Epithelial cell of alveolus of lung (primary cell): ENCODE measurements around the gene SNCB. TPM values are rescaled to one million over a fixed set of nuclear protein-coding genes. Genes with fewer than 3 reads are reported as not detected.

Source experiments
- total RNA-seq: library from RNA; depleted of rRNA; stranded (reverse); fragments of >200 nt; gene quantifications from 2 replicates; pipeline ENCODE4 v1.2.1, GENCODE V29; 2015

Gene SNCB
- total RNA-seq: not detected in 2 replicates

DNA sequence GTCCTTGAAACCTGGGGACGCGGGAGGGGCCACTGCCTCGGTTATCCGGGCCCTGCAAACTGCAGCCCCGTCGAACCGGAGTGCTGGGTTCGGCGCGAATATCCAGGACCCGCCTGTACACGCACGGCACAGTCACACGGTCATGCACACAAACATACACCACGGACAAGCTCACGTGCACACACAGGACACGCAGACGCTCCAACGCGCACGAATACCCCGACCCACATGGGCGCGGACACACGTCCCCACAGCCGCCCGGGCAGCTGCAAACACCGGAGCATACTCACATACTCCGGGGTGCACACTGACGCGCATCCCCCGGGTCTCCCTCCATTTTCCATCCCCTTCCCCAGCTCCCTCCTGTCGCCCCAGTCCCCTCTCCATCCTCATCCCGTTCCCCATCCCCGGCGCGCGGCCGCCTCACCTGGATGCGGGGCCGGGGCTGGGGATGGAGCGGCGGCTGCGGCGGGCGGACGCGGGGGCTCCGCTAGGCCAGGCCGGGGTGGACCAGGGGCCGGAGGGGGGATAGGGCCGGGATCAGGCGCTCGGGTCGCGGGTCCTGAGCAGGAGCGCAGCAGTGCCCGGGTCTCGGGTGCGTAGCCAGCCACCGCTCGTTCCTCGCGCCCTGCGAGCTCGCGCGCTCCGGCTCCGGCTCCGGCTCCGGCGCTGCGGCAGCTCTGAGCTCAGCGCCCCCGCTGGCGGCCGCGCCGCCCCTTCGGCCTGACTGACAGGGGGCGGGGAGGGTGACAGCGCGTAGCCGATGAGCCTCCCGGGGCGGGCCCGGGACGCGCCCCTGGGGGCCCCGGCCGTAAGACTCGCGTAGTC, at the start of gene SNCB, which contains the start of gene EIF4E1B:
TSS of gene SNCB (minus strand) at position 682 of the 828 bp plus-strand sequence. CDS start 880 bp downstream, outside the sequence.
TSS of gene EIF4E1B (plus strand) at position 823 of the 828 bp plus-strand sequence. CDS start 12,113 bp downstream, outside the sequence.

DNA sequence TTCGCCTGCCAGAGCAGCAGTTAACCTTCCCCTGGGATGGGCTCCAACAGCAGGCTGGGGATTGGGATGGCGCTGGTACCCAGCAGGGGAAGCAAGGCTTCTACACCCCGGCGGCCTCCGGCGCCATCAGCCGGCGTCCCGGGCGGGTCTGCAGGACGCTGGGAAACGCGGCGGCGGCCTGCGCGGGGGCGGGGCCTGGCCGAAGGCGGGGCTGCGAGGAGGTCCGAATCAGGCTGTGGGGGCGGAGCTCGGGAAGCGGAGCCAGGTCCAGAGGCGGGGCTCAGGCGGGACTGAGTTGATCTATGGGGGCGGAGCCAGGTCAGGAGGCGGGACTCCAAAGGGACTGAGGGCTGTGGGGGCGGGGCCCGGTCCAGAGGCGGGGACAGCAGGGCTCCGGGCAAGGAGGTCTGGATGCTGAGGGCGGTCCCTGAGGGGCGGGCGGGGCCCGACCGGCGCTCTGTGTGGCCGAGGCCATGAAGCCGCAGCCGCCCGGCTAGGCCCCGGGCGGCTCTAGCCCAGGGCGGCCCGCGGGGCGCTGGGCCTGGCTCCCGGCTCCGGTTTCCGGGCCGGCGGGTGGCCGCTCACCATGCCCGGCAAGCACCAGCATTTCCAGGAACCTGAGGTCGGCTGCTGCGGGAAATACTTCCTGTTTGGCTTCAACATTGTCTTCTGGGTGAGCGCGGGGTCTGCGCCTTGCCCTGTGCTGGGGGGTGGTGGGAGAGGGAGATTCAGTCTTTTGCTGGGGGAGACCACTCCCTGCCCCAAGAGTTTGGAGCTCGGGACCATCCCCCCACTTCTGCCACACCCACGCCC, 16.9 kb upstream of the SNCB start, which contains the start of gene TSPAN17:
TSS of gene TSPAN17 (plus strand) at position 455 of the 813 bp plus-strand sequence. CDS start at position 587, 132 bp downstream.

GRCh38 chr5:176609724-176610434, 20.5 kb downstream of the SNCB start, which contains the start of gene GPRIN1:
GPRIN1 (minus strand) TSS chr5:176610156; CDS start chr5:176599834, 10,322 bp downstream.

Other genes with a start within 250 kb of the SNCB start
- 7.4 and 14.0 TPM in 2 replicates for gene NOP16, start 241.9 kb downstream of the SNCB start, total RNA-seq
- gene HIGD2A, start 241.8 kb downstream of the SNCB start, total RNA-seq: 110 and 210 TPM in 2 replicates
- gene CLTB, start 214.0 kb downstream of the SNCB start, total RNA-seq: 75.3 and 96.3 TPM in 2 replicates
- gene FAF2, start 182.1 kb downstream of the SNCB start, total RNA-seq: 41.0 and 47.1 TPM in 2 replicates
- 5.6 and 11.5 TPM in 2 replicates for gene RNF44, start 93.1 kb downstream of the SNCB start, total RNA-seq
- not detected in 2 replicates for gene CDHR2, start 81.2 kb downstream of the SNCB start, total RNA-seq
- gene GPRIN1, start 20.4 kb downstream of the SNCB start, total RNA-seq: 4.5 and 12.0 TPM in 2 replicates
- gene EIF4E1B, start 141 bp upstream of the SNCB start, total RNA-seq: not detected in 2 replicates
- 19.1 and 36.1 TPM in 2 replicates for gene TSPAN17, start 16.9 kb upstream of the SNCB start, total RNA-seq
- gene UNC5A, start 180.0 kb upstream of the SNCB start, total RNA-seq: under 0.01 and 0.32 TPM in 2 replicates